Measurements from ENCODE around the gene ARHGAP42. TPM values are rescaled to one million over a fixed set of nuclear protein-coding genes. Genes with fewer than 3 reads are reported as not detected.

The ARHGAP42 gene
- polyA plus RNA-seq, 1 donor (not counting 4 experiments of a cell fraction or from before 2014, with no cell fraction given), result 5.5 TPM

DNA sequence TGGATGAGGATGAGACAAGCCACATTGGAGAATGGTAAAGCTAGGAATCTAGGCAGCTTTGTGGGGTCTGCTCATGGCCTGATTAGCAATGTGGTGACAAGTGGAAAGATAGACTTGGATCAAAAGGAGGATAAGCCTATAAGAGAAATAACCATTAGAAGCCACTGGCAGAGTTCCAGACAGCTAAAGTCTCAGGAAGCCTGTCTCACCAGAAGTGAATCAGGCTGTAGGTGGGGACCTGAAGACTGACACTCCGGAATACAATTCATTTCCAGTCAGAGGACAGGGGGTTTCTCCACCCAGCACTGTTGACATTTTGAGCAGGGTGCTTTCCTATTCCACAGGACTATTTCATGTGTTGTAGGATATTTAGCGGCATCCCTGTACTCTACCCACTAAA, 129.7 kb downstream of the ARHGAP42 start:
- dilution Hi-C loops (cut with MboI; ENCODE audit: extremely low pct_ligation_motif_present, low sequenced_read_pairs), result no loop called here
- no peak overlapping the region for H2AFZ ChIP-seq (ENCODE audit: control insufficient read depth, low read length)
- H3K79me2 ChIP-seq (ENCODE audit: control insufficient read depth, insufficient read depth, low read length), result no peaks in the 10 kb centered on the region
- no peaks in the 10 kb centered on the region for H3K36me3 ChIP-seq (ENCODE audit: control insufficient read depth in 2 of 2, extremely low read depth in 1 of 2, insufficient read depth in 2 of 2, low read length in 2 of 2)
- TF ChIP-seq, protein P1, sequence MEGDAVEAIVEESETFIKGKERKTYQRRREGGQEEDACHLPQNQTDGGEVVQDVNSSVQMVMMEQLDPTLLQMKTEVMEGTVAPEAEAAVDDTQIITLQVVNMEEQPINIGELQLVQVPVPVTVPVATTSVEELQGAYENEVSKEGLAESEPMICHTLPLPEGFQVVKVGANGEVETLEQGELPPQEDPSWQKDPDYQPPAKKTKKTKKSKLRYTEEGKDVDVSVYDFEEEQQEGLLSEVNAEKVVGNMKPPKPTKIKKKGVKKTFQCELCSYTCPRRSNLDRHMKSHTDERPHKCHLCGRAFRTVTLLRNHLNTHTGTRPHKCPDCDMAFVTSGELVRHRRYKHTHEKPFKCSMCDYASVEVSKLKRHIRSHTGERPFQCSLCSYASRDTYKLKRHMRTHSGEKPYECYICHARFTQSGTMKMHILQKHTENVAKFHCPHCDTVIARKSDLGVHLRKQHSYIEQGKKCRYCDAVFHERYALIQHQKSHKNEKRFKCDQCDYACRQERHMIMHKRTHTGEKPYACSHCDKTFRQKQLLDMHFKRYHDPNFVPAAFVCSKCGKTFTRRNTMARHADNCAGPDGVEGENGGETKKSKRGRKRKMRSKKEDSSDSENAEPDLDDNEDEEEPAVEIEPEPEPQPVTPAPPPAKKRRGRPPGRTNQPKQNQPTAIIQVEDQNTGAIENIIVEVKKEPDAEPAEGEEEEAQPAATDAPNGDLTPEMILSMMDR (optimal IDR thresholded peaks at IDR 0.05 in 1 of 3, IDR thresholded peaks at IDR 0.05 in 1 of 3, conservative IDR thresholded peaks at IDR 0.05 in 1 of 3; ENCODE audit: extremely low read depth in 1 of 3, insufficient read depth in 2 of 3, low read length in 3 of 3), result no peak
- no peak for TF ChIP-seq EZH2 (IDR thresholded peaks at IDR 0.05; ENCODE audit: low read length)
- H3K4me2 ChIP-seq (ENCODE audit: control insufficient read depth, extremely low read depth, insufficient read depth, low read depth, low read length), result no peak overlapping the region
- no peak overlapping the region for H3K4me3 ChIP-seq (ENCODE audit: control insufficient read depth in 2 of 3, extremely low read depth in 1 of 3, insufficient read depth in 2 of 3, low read depth in 1 of 3, low read length in 3 of 3)
- peaks cover 5% of the 10 kb centered on the region for H3K4me1 ChIP-seq (ENCODE audit: control insufficient read depth, extremely low read depth, insufficient read depth, low read length)
- H3K9me3 ChIP-seq (ENCODE audit: control insufficient read depth, low read depth, low read length), result no peaks in the 10 kb centered on the region
- H3K9me1 ChIP-seq (ENCODE audit: control insufficient read depth, extremely low read depth, insufficient read depth, low read length), result no peaks in the 10 kb centered on the region
- peak; percentile 13 for FAIRE-seq
- H3K27me3 ChIP-seq (ENCODE audit: control insufficient read depth, extremely low read depth, insufficient read depth, low read length), result no peaks in the 10 kb centered on the region
- no peak overlapping the region for H3K9ac ChIP-seq (ENCODE audit: control insufficient read depth, extremely low read depth, insufficient read depth, low read length)
- no peaks in the 10 kb centered on the region for H4K20me1 ChIP-seq (ENCODE audit: control insufficient read depth, extremely low read depth, insufficient read depth, low read length)
- H3K27ac ChIP-seq (ENCODE audit: control insufficient read depth, insufficient read depth, low read length), result no peak overlapping the region
- no peak for DNase-seq (ENCODE audit: low read depth, low spot score)

GRCh38 chr11:100817620-100818019, 130.5 kb downstream of the ARHGAP42 start:
- dilution Hi-C loops (cut with MboI; ENCODE audit: extremely low pct_ligation_motif_present, low sequenced_read_pairs), result no loop called here
- H2AFZ ChIP-seq (ENCODE audit: control insufficient read depth, low read length), result no peak overlapping the region
- no peak for FAIRE-seq

More at GRCh38 chr11:100817620-100818019, 130.5 kb downstream of the ARHGAP42 start:
- no peaks in the 10 kb centered on the region for H3K36me3 ChIP-seq (ENCODE audit: control insufficient read depth in 2 of 2, extremely low read depth in 1 of 2, insufficient read depth in 2 of 2, low read length in 2 of 2)
- H3K4me2 ChIP-seq (ENCODE audit: control insufficient read depth, extremely low read depth, insufficient read depth, low read depth, low read length), result no peak overlapping the region
- peaks cover 5% of the 10 kb centered on the region for H3K4me1 ChIP-seq (ENCODE audit: control insufficient read depth, extremely low read depth, insufficient read depth, low read length)
- no peaks in the 10 kb centered on the region for H3K9me1 ChIP-seq (ENCODE audit: control insufficient read depth, extremely low read depth, insufficient read depth, low read length)
- H3K79me2 ChIP-seq (ENCODE audit: control insufficient read depth, insufficient read depth, low read length), result no peaks in the 10 kb centered on the region
- H3K9me3 ChIP-seq (ENCODE audit: control insufficient read depth, low read depth, low read length), result no peaks in the 10 kb centered on the region
- no peak for TF ChIP-seq EZH2 (IDR thresholded peaks at IDR 0.05; ENCODE audit: low read length)
- TF ChIP-seq, protein P1 (optimal IDR thresholded peaks at IDR 0.05 in 1 of 3, IDR thresholded peaks at IDR 0.05 in 1 of 3, conservative IDR thresholded peaks at IDR 0.05 in 1 of 3; ENCODE audit: extremely low read depth in 1 of 3, insufficient read depth in 2 of 3, low read length in 3 of 3), result peak in 1 of 3 experiments; percentile 16
- H3K4me3 ChIP-seq (ENCODE audit: control insufficient read depth in 2 of 3, extremely low read depth in 1 of 3, insufficient read depth in 2 of 3, low read depth in 1 of 3, low read length in 3 of 3), result no peak overlapping the region
- no peak overlapping the region for H3K9ac ChIP-seq (ENCODE audit: control insufficient read depth, extremely low read depth, insufficient read depth, low read length)
- no peaks in the 10 kb centered on the region for H4K20me1 ChIP-seq (ENCODE audit: control insufficient read depth, extremely low read depth, insufficient read depth, low read length)
- no peak for DNase-seq (ENCODE audit: low read depth, low spot score)
- H3K27ac ChIP-seq (ENCODE audit: control insufficient read depth, insufficient read depth, low read length), result no peak overlapping the region
- no peaks in the 10 kb centered on the region for H3K27me3 ChIP-seq (ENCODE audit: control insufficient read depth, extremely low read depth, insufficient read depth, low read length)
